NK-92 (cell line): Measurements from ENCODE around the gene ITGAX.
"Not testable (repeated sequence)": the region's sequence is repeated elsewhere in the genome, so short reads cannot be mapped to it uniquely, and the experiment has no call there.

ENCODE experiments used
- DNase-seq: peaks from one replicate; lab custom pipeline; 2025; ENCODE audit not compliant: unreplicated experiment; lab: John Stamatoyannopoulos, UW

ITGAX gene

DNA sequence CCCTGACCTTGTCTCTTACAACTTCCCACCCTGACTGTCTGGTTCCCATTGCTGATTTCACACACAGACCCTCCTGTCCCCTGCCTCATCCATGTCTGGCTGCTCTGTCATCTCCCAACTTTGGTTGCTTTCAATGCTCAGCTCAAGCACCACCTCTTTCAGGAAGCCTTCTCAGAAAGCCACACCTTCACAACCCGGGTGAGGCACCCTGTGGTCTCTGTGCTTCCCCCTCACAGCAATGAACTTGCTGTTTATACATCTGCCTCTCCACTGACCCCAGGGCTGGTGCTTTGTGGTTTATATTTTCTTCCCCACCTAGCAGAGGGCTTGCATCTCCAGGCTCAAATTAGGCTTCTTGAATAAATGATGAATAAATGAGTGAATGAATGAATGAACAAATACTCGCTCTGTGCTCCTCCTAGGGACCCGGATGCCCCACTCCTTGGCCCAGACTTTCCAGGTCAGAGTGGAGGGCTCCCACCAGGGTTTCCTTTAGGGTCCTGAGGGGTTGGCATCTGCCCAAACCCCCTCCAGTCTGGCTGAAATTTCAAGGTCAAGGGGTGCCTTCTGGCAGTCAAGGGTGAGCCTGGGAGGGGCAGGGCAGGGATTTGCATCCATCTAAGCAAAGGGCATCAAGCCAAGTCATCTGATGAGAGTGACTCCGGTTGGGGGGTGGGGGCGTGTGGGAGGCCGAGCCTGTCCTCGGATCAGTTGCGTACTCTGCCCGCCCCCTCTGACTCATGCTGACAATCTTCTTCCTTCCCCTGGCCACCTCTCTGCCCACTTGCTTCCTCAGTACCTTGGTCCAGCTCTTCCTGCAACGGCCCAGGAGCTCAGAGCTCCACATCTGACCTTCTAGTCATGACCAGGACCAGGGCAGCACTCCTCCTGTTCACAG lies at the start of gene ITGAX:
Gene ITGAX (plus strand): TSS at position 783 of the 898 bp plus-strand sequence. CDS start 79 bp downstream, at position 862.
- DNase-seq = peak; percentile 22

DNA sequence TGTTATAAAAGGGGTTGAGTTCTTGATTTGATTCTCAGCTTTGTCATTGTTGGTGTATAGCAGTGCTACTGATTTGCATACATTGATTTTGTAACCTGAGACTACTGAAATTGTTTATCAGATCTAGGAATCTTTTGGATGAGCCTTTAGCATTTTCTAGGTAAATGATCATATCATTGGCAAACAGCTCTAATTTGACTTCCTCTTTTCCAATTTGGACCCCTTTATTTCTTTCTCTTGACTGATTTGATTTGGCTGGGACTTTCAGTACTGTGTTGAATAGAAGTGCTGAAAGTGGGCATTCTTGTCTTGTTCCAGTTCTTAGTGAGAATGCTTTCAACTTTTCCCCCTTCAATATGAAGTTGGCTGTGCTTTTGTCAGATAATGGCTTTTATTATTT lies 49.8 kb upstream of the ITGAX start:
- DNase-seq = no peak

DNA sequence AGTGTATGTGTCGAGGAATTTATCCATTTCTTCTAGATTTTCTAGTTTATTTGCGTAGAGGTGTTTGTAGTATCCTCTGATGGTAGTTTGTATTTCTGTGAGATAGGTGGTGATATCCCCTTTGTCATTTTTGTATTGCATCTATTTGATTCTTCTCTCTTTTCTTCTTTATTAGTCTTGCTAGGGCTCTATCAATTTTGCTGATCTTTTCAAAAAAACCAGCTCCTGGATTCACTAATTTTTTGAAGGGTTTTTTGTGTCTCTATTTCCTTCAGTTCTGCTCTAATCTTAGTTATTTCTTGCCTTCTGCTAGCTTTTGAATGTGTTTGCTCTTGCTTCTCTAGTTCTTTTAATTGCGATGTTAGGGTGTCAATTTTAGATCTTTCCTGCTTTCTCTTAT lies 46.6 kb upstream of the ITGAX start:
- DNase-seq = not testable (repeated sequence)

DNA sequence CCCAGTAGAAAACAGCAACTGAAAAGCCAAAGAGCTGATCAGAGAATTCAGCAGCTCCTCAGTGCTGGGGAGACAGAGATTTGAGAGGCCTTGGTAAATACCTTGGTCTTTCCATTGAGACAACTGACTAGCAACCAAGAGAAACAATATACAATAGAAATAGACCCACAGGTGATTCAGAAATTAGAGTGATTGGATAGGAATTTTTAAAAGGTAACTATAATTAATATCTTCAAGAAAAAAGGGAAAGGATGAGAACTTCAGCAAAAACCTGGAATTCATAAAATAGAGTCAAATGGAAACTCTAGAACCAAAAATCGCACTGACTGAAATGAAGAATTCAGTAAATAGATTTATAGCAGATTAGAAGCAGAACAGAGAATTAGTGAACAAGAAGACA lies 32.5 kb upstream of the ITGAX start:
- no peak for DNase-seq

DNA sequence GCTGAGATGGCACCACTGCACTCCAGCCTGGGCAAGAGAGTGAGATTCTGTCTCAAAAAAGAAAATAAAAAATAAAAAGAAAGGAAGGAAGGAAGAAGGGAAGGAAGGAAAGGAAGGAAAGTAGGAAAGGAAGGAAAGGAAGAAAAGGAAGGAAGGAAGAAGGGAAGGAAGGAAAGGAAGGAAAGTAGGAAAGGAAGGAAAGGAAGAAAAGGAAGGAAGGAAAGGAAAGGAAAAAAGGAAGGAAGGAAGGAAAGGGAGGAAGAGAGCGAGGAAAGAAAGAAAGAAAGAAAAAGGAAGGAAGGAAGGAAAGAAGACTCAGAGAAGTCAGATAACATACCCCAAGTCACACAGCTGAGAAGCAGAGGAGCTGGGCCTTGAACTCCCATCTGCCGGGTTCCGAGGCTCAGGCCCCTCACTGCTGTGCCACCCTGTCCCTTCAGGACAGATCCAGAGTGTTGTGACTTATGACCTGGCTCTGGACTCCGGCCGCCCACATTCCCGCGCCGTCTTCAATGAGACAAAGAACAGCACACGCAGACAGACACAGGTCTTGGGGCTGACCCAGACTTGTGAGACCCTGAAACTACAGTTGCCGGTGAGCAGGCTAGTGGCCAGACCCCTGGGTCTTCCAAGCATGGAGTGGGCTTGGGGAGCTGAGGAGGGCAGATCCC lies 30.9 kb upstream of the ITGAX start:
- DNase-seq = no peak

DNA sequence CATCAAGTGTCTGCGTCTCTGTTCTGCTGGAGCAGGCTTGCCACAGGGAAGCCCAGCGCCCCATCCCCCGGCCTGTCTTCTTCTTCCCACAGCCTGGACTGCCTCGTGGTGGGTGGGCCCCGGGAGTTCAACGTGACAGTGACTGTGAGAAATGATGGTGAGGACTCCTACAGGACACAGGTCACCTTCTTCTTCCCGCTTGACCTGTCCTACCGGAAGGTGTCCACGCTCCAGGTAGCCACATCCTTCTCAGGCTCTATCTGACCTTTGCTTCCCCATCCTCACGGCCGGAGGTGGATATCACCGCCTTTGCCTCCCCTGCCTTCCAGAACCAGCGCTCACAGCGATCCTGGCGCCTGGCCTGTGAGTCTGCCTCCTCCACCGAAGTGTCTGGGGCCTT lies 29.8 kb upstream of the ITGAX start:
- DNase-seq = no peak

DNA sequence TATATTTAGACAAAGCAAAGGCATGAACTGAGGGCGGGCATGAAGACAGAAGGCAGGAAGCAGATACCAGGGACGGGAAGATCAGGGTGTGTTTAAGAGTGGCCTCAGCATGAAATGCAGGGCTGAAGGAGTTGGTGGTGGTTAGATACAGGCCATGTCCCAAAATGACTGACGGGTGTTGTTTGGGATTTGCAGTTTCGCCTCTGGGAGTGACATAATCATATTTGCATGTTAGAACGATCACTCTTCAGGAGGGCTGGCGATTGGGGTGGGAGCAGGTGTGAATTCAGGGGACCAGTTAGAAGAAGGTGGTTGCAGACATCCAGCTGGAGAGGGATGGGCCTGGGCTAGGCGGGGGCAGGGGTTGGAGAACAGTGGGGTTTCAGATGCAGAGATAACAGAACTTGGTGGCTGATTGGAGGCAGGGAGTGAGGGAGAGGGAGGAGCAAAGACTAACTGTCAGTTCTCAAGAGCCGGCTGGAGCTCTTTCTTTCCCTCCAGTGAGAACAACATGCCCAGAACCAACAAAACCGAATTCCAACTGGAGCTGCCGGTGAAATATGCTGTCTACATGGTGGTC lies 27.2 kb upstream of the ITGAX start:
- no peak for DNase-seq

DNA sequence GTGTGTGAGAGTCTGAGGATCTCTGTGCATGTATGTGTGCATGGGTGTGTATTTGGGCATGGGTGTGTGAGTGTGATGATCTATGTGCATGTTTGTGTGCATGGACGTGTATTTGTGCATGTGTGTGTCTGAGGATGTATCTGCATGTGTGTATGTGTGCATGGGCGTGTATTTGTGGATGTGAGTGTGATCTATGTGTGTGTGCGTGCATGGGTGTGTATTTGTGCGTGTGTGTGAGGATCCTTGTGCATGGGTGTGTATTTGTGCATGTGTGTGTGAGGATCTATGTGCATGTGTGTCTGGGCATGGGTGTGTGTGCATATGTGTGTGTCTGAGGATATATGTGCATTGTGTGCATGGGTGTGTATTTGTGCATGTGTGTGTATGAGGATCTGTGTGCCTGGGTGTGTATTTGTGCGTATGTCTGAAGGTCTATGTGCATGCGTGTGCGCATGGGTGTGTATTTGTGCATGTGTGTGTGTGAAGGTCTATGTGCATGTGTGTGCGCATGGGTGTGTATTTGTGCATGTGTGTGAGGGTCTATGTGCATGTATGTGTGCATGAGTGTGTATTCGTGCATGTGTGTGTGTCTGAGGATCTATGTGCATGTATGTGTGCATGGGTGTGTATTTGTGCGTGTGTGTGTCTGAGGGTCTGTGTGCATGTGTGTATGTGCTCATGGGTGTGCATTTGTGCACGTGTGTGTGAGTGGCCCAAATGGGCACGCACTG lies 26.5 kb upstream of the ITGAX start:
- no peak for DNase-seq

DNA sequence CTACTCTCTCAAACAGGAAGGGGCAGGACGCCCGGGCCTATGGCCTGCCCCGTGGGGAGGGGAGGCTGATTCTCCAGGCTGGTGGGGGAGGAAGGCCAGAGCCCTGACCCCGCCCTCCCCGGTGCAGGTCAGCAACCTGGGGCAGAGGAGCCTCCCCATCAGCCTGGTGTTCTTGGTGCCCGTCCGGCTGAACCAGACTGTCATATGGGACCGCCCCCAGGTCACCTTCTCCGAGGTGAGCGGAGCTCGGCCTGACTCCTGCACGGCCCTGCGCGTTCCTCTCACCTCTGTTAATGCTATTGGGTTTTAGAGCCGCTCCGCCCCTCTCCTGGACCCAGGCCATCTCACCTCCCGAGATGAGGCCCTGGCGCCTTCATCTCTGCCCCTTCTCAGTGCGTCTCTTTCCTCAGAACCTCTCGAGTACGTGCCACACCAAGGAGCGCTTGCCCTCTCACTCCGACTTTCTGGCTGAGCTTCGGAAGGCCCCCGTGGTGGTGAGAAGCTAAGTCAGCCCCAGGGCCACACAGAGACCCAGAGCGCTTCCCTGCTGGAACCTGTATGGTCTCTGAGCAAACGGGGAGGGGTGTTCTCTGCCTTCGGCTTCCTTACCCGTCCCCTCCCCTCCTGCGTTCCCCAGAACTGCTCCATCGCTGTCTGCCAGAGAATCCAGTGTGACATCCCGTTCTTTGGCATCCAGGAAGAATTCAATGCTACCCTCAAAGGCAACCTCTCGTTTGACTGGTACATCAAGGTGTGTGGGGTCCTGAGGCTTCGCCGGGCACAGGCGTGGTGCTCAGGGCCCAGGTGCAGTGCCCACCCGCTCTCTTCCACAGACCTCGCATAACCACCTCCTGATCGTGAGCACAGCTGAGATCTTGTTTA lies 25.1 kb upstream of the ITGAX start:
- no peak for DNase-seq

DNA sequence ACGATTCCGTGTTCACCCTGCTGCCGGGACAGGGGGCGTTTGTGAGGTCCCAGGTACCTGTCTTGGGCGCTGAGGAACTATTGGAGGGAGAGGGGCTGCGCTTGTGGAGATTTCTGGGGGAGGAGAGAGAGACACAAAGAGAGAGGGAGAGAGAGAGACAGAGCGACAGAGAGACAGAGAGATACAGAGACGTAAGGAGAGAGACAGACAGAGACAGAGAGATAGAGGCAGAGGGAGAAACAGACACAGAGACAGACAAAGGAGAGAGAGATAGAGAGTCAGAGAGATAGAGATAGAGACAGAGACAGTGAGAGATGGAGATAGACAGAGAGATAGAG lies 24.5 kb upstream of the ITGAX start:
- no peak for DNase-seq

DNA sequence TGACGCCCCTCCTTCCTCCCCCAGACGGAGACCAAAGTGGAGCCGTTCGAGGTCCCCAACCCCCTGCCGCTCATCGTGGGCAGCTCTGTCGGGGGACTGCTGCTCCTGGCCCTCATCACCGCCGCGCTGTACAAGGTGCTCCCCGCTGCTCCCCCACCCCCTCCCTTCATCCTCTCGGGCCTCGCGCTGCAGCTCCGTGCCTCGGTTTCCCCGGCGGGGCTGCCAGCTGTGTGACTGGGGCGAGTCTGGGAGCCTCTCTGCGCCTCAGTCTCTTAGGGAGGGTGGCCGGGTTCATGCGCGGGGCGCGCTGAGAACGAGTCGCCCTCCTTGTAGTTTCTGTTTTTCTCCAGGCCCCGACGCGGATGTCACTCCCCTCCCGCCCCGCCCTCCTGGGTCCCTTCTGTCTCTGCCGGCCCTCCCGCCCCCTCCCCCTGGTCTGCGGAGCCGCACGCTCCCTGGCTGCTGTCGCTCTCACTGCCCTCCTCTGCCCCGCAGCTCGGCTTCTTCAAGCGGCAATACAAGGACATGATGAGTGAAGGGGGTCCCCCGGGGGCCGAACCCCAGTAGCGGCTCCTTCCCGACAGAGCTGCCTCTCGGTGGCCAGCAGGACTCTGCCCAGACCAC lies 23.7 kb upstream of the ITGAX start:
- DNase-seq = no peak

DNA sequence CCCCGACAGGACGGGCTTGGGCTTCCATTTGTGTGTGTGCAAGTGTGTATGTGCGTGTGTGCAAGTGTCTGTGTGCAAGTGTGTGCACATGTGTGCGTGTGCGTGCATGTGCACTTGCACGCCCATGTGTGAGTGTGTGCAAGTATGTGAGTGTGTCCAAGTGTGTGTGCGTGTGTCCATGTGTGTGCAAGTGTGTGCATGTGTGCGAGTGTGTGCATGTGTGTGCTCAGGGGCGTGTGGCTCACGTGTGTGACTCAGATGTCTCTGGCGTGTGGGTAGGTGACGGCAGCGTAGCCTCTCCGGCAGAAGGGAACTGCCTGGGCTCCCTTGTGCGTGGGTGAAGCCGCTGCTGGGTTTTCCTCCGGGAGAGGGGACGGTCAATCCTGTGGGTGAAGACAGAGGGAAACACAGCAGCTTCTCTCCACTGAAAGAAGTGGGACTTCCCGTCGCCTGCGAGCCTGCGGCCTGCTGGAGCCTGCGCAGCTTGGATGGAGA lies 23.1 kb upstream of the ITGAX start:
- DNase-seq = no peak

DNA sequence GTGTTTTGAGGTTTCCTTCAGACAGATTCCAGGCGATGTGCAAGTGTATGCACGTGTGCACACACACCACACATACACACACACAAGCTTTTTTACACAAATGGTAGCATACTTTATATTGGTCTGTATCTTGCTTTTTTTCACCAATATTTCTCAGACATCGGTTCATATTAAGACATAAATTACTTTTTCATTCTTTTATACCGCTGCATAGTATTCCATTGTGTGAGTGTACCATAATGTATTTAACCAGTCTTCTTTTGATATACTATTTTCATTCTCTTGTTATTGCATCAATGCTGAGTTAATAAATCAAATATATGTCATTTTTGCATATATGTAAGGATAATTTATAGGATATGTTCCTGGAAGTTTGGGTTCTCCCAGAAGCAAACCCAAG lies 22.4 kb upstream of the ITGAX start:
- DNase-seq = no peak

DNA sequence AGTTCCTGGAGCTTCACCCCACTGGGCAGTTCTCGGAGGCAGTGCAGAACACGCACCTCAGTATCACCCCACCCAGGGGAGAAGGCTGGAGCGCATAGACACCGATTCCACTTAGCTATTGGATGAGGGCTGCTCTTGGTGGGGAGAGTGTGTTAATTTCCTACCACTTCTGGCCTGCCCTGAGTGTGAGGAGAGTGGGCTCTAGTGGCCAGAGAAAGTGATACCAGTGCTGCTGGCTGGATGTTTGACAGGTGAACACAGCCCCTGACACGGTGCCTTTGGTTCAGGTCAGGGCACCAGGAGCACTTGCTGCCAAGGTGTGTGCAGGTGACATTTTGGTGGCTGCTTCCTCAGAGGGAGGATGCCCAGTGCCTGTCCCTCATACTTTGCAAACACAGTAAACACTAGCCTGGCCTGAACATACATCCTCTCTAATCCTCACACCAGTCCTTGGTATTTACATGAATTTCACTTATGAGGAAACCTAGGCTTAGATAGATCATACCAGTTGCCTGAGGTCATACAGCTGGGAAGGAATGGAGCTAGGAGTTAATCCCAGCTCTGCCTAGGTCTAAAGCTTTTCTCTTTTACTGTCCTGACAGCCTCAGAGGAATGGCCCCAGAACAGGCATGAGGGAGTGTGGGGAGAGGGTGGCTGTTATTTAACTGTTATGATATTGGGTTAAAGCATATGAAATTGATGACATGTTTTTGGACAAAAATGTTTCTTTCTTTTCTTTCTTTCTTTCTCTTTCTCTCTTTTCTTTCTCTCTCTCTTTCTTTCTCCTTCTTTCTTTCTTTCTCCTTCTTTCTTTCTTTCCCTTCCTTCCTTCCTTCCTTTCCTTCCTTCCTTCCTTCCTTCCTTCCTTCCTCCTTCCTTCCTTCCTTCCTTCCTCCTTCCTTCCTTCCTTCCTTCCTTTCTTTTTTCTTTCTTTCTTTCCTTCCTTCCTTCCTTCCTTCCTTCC lies 21.0 kb upstream of the ITGAX start:
- DNase-seq = peak; percentile 4

DNA sequence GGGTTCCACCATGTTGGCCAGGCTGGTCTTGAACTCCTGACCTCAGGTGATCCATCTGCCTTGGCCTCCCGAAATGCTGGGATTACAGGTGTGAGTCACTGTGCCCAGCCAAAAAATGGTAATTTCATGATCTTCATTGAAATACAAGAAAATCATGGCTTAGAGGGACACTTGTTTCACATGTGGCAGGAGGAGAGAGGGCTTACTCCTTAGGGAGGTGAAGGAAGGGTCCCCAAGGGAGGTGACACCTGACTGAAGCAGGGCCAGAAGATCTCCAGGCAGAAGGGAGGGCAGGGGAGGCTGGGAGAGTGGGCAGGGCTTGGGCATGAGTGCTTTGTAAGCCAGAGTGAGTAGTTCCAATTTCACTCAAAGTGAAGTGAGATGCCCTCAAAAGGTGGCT lies 20.0 kb upstream of the ITGAX start:
- no peak for DNase-seq

DNA sequence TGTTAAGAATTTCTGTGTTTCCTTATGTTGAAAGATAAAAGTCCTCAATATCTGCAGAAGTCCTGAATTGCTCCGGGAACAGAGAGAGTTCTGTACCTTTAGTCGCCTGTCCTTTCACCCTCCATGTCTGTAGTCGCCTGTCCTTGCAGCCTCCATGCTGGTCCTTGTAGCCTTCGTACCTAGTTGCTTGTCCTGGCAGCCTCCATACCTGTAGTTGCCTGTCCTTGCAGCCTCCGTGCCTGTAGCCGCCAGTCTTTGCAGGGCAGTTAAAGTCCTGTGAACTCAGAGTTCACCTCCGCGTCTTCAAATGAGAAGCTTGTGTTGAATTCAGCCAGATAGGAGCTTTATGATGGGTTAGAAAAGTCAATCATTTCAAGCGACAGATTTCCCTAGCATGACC lies 19.5 kb upstream of the ITGAX start:
- DNase-seq = no peak

DNA sequence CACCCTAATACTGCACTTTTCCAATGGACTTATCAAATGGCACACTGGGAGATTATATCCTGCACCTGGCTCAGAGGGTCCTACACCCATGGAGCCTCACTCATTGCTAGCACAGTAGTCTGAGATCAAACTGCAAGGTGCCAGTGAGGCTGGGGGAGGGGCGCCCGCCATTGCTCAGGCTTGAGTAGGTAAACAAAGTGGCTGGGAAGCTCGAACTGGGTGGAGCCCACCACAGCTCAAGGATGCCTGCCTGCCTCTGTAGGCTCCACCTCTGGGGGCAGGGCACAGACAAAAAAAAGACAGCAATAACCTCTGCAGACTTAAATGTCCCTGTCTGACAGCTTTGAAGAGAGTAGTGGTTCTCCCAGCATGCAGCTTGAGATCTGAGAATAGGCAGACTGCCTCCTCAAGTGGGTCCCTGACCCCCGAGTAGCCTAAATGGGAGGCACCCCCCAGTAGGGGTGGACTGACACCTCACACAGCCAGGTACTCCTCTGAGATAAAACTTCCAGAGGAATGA lies 16.8 kb upstream of the ITGAX start:
- DNase-seq = not testable (repeated sequence)

DNA sequence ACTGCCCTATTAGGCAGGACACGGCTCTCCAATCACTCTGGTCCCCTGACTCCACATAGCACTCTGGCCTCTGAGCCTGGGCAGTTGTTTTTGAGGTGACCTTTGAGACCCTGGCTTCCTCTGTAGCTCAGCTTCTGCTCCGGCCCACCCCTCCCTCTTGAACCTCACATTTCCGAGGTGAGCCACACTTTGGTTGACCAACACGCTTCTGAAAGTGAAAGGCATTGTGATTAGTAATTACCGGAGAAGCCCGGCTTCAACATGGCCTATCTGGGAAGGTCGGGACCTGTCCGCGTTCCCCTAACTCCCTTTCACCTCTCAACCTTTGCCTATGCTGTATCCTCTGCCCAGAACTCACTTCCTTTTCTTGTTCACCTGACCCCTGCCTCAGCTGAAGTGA lies 10.3 kb upstream of the ITGAX start:
- DNase-seq = no peak

DNA sequence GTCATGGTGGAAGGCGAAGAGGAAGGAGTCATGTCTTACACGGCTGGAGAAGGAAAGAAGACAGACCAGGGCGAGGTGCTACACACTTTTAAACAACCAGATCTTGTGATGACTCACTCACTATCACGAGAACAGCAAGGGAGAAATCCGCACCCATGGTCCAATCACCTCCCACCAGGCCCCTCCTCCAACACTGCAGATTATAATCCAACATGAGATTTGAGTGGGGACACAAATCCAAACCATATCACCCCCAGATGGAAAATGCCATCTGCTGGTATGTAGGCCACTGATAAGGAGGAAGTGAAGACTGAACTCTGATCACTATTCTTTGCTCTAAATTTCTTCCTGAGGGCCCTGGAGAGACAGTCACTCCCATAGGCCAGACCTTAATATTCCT lies 7.5 kb upstream of the ITGAX start:
- DNase-seq = no peak
